ENCODE measurements around the gene NTHL1.

Gene NTHL1

DNA sequence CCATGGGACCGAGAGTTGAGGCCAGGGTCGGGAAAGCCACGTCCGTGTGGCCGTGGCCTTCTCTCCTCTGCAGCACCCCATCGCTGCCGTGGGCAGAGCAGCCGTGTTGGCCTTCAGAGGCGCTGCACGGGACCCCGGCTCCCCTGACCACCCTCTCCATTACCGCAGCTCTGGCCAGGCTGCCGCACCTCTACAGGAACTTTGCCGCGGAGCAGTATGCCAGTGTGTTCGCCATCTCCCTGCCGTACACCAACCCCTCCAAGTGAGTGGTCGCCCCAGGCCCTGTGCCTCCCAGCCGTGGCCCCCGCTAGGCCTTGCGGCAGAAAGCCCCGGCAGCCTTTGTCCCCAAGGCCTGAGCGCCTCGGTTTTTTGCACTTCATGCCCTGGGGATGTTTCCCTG, 28.0 kb upstream of the NTHL1 start:
- no peak overlapping the region for H3K4me3 ChIP-seq (replicated peaks in 1 of 2; ENCODE audit: low read depth in 2 of 2, low read length in 2 of 2)
- TF ChIP-seq, protein P1, sequence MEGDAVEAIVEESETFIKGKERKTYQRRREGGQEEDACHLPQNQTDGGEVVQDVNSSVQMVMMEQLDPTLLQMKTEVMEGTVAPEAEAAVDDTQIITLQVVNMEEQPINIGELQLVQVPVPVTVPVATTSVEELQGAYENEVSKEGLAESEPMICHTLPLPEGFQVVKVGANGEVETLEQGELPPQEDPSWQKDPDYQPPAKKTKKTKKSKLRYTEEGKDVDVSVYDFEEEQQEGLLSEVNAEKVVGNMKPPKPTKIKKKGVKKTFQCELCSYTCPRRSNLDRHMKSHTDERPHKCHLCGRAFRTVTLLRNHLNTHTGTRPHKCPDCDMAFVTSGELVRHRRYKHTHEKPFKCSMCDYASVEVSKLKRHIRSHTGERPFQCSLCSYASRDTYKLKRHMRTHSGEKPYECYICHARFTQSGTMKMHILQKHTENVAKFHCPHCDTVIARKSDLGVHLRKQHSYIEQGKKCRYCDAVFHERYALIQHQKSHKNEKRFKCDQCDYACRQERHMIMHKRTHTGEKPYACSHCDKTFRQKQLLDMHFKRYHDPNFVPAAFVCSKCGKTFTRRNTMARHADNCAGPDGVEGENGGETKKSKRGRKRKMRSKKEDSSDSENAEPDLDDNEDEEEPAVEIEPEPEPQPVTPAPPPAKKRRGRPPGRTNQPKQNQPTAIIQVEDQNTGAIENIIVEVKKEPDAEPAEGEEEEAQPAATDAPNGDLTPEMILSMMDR (IDR thresholded peaks at IDR 0.05; ENCODE audit: low read depth, low read length) = no peak
- no peak for DNase-seq (ENCODE audit: low read depth in 2 of 2)

DNA sequence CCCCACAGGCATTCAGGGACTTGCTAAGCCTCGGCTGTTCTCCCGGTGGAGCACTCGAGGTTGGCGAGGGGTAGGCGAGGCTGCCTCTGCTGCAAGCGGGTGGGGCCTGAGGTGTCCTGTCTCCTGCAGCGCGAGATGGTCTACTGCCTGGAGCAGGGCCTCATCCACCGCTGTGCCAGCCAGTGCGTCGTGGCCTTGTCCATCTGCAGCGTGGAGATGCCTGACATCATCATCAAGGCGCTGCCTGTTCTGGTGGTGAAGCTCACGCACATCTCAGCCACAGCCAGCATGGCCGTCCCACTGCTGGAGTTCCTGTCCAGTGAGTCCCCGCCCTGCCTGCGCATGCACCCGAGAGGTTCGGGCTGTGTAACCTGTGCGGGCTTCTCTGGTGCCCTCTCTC, 26.4 kb upstream of the NTHL1 start:
- no peak overlapping the region for H3K4me3 ChIP-seq (replicated peaks in 1 of 2; ENCODE audit: low read depth in 2 of 2, low read length in 2 of 2)
- TF ChIP-seq, protein P1 (IDR thresholded peaks at IDR 0.05; ENCODE audit: low read depth, low read length) = no peak
- DNase-seq (ENCODE audit: low read depth in 2 of 2) = no peak

DNA sequence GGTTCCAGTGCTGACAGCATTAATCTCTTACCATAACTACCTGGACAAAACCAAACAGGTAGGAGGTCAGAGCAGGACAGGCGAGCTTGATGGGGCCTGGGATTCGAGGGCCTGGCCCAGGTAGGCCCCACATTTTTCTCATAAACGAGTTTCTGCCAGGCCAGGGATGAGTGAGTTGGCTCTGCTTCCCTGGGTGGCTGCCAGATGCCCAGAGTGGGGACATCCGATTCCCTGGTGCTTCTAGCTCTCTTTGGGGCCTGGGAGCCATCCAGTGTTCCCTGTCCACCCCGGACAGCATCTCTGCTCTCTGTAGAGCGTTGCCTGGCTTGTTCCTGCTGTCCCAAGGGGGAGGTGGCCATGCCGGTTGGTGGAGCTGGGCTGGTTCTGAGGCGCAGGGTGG, 25.3 kb upstream of the NTHL1 start:
- no peak overlapping the region for H3K4me3 ChIP-seq (replicated peaks in 1 of 2; ENCODE audit: low read depth in 2 of 2, low read length in 2 of 2)
- DNase-seq (ENCODE audit: low read depth in 2 of 2) = no peak
- TF ChIP-seq, protein P1 (IDR thresholded peaks at IDR 0.05; ENCODE audit: low read depth, low read length) = no peak

DNA sequence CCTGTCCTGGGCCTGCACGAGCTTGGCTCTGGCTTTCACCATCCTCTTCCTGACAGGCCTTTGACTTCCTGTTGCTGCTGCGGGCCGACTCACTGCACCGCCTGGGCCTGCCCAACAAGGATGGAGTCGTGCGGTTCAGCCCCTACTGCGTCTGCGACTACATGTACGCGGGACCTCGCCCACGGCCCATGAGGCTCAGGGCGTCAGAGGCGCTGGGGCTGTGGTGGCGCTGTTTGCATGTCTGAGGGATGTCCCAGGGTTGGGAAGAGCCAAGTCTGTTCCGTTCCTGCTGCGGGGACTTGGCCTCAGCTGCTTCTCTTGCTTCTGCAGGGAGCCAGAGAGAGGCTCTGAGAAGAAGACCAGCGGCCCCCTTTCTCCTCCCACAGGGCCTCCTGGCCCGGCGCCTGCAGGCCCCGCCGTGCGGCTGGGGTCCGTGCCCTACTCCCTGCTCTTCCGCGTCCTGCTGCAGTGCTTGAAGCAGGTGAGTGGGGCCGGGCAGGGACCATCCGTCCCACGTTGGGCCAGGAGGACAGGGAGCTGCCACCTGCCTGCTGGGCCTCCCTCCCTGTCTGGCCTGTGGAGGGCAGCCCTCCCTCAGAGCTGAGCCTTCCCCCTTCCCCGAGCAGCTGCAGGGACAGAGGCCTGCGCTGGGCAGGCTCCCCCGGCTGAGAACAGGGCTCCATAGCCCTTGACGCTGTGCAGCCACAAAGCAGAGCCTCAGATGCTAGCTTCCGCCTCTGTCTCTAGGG, 24.0 kb upstream of the NTHL1 start:
- DNase-seq (ENCODE audit: low read depth in 2 of 2) = no peak
- H3K4me3 ChIP-seq (replicated peaks in 1 of 2; ENCODE audit: low read depth in 2 of 2, low read length in 2 of 2) = no peak overlapping the region
- TF ChIP-seq, protein P1 (IDR thresholded peaks at IDR 0.05; ENCODE audit: low read depth, low read length) = no peak

DNA sequence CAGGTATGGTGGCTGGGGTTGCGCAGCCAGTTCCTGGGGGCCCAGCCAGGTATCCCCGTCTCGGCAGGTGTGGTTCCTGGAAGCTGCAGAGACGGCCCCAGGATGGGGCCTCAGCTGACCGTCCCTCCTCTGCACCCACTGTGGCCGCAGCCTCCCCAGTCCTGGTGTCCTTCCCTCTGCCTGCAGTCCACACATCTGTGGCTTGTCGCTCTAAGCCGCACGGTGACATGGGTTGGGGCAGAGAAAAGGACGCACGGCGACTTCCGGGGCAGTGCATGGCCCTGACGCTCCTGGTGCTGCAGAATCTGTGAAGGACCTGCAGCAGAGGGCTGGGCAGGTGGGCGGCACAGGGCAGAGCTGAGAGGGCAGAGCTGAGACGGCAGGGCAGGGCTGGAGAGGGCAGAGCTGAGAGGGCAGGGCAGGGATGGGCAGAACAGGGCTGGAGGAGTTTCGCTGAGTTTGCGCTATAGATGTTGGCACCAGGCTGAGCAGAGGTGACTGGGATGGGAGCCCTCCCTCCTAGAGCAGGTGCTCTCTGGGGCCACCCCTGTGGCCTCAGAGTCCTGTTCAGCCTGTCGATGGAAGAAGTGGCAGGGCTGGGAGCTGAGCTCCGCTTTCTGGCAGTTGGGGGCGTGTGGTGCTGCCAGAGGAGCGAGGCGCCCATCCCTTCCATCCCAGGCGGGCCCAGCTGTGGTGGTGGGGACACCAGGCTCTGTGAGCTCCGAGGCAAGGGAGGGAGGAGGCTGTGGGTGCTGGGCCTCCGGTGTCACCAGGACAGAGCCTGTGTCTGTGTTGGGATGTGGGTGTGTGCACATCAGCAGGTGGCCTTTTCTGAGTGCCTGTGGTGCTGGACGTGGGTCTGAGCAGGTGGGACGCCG, 23.2 kb upstream of the NTHL1 start:
- TF ChIP-seq, protein P1 (IDR thresholded peaks at IDR 0.05; ENCODE audit: low read depth, low read length) = no peak
- no peak overlapping the region for H3K4me3 ChIP-seq (replicated peaks in 1 of 2; ENCODE audit: low read depth in 2 of 2, low read length in 2 of 2)
- no peak for DNase-seq (ENCODE audit: low read depth in 2 of 2)

DNA sequence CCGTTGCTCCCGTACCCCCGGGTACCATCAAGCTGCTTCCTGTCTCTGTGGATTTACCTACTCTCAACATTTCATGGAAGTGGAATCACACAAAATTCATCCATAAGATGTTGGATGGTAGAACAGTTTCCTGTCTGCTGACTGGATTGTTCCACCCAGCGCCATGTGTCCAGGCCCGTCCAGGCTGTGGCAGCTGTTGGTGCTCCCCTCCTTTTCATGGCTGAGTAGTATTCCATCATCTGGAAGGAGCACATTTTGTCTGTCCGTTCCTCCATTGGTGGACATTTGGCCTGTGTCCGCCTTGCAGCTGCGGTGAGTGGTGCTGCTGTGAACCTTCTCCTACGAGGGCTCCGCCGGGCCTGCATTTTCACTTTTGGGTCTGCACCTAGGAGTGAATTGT, 18.5 kb upstream of the NTHL1 start:
- no peak for DNase-seq (ENCODE audit: low read depth in 2 of 2)
- no peak overlapping the region for H3K4me3 ChIP-seq (replicated peaks in 1 of 2; ENCODE audit: low read depth in 2 of 2, low read length in 2 of 2)
- TF ChIP-seq, protein P1 (IDR thresholded peaks at IDR 0.05; ENCODE audit: low read depth, low read length) = no peak

Data from cardiac fibroblast (primary cell).